GM10248 (cell line): Measurements from ENCODE around the gene MPZL2.

Experiments
- CTCF ChIA-PET: fragments of 300-600 bp; sonication (Branson Sonifier 250); formaldehyde crosslinking; extraction: SDS; loops from one replicate; lab custom pipeline; 2021; ENCODE audit warnings: antibody characterized with exemption; lab: Yijun Ruan, JAX
- POLR2A ChIA-PET: fragments of 350-650 bp; sonication (Branson Sonifier 250); formaldehyde crosslinking; extraction: SDS; loops from one replicate; lab custom pipeline; 2020; ENCODE audit warnings: antibody characterized with exemption; lab: Yijun Ruan, JAX
- DNase-seq: peaks from one replicate; pipeline ENCODE4 v3.0.0; 2012; ENCODE audit errors: extremely low spot score
- TF ChIP-seq, protein P1 (sequence below): IDR thresholded peaks from 2 replicates; pipeline ENCODE4 v1.5.1; 2012; ENCODE audit warnings: mild to moderate bottlenecking, low read depth; ENCODE audit errors: extremely low read depth, missing control alignments, control extremely low read depth

Gene MPZL2

DNA sequence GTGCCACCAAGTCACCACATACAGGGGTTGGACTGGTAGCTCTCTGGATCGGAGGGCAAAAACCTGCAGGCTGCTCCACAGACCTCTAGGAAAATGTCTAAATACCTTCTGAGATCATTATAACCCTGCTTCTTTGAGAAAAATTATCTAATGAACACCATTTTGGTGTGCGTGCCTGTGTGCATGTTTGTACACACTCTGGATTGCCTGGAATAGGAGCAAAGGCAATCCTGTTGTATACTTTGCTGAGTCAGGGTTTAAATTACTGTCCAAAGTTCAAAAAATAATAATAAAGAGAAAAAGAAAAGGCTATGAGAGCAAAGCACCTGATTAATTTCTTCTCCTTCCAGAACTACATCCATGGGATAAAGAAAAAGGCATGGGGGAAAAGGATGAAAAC is 50.3 kb downstream of the MPZL2 start:
- DNase-seq, result no peak
- CTCF ChIA-PET, result interaction anchor here (0.8 to 8.6 kb wide), 11 partner anchors 11 to 267 kb away, joined by 3 to 90 read pairs (median 5); partner anchors contain the start of gene MPZL3
- TF ChIP-seq, protein P1, sequence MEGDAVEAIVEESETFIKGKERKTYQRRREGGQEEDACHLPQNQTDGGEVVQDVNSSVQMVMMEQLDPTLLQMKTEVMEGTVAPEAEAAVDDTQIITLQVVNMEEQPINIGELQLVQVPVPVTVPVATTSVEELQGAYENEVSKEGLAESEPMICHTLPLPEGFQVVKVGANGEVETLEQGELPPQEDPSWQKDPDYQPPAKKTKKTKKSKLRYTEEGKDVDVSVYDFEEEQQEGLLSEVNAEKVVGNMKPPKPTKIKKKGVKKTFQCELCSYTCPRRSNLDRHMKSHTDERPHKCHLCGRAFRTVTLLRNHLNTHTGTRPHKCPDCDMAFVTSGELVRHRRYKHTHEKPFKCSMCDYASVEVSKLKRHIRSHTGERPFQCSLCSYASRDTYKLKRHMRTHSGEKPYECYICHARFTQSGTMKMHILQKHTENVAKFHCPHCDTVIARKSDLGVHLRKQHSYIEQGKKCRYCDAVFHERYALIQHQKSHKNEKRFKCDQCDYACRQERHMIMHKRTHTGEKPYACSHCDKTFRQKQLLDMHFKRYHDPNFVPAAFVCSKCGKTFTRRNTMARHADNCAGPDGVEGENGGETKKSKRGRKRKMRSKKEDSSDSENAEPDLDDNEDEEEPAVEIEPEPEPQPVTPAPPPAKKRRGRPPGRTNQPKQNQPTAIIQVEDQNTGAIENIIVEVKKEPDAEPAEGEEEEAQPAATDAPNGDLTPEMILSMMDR, result no peak
- POLR2A ChIA-PET, result no interaction called here

DNA sequence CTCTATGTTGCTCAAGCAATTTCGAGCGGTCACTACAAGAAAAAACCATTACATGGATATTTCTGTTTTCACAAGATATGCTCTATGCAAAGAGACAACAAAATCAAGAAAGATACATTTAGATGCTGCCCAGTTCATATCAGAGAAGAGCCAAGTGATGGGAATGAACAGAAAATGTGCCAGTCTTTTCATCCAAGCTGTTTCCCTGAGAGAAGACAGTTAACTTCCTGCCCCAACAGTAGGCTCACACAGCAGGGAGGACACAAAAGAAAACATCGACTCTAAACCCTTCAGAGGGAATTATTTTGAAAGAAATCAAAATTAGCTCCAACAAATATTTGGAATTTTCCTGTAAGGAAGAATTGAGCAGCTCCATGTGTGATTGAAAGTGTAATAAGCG is 50.9 kb downstream of the MPZL2 start:
- TF ChIP-seq, protein P1, result no peak
- ChIA-PET POLR2A (no interaction called here), CTCF (interaction anchor here (1.5 to 8.6 kb wide), 5 partner anchors 11 to 83 kb away, joined by 3 to 90 read pairs (median 9); no protein-coding TSS in a partner anchor)
- DNase-seq, result no peak

DNA sequence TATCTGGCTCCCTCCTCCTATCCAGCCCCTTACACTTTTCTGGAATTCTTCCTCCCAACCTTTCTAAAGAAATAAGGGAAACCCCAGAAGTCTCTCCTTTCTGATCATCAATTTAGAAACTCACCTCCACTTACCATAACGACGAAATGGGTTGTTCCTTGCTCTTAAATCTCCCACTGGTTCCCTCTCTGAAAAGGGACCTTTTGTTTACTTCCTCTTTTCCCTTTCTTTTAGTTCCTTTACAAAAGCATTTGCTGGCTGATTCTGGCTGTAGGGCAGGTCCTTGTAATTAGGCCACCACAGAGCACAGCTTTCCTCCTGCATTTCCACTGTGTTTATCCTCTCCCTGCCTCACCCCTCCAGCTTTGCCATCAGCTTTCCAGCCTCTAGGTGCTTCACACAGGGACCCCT is 51.3 kb downstream of the MPZL2 start:
- ChIA-PET POLR2A (no interaction called here), CTCF (interaction anchor here (1.5 to 8.6 kb wide), 4 partner anchors 10 to 41 kb away, joined by 3 to 90 read pairs (median 10); no protein-coding TSS in a partner anchor)
- DNase-seq, result no peak
- TF ChIP-seq, protein P1, result no peak

DNA sequence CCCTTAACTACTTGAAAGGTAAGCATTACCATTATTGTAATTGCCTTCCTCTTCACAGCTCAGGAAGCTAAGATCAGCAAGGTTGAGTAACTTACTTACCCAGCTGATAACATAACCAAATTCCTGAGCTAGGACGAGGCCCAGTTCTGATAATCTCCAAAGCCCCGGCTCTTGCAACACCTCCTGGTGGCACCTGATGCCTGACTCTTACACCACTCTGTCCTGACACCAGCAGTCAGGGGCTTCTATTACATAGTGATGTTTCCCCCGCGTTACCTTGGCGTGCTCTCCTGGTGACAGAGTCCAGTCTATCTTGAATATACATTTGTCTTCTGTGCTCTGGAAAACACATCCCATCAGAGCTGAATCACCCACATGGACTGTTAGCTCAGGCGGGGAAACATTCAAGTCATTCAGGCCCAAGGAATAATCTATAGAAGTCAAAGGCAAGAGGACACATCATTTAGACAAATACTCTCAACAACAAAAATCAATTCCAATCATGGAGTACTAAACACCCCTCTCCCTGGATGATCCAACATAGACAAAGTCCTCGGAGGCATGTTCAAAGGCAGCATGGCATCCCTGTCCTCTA is 51.9 kb downstream of the MPZL2 start:
- TF ChIP-seq, protein P1, result no peak

DNA sequence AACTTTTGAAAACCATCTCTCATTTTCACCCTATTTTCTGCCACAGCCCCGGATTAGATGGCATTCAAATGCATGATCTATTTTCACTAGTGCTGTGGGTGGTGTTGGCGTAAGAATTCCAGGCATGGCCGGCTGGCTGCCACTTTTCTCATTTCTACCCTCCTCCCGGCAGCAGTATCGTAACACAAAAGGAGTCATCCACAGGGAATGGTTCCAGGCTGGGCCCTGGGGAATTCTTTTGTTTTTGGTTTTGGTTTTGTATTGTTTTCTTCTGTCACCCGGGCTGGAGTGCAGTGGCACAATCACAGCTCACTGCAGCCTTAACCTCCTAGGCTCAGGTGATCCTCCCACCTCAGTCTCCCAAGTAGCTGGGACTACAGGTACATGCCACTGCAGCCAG is 53.1 kb downstream of the MPZL2 start:
- CTCF ChIA-PET, result interaction anchor here (1.1 to 8.6 kb wide), 7 partner anchors 12 to 81 kb away, joined by 3 to 90 read pairs (median 4); partner anchors contain the start of gene JAML
- no peak for DNase-seq
- TF ChIP-seq, protein P1, result no peak
- POLR2A ChIA-PET, result no interaction called here

More for the DNA sequence above, 51.9 kb downstream of the MPZL2 start:
- ChIA-PET CTCF (interaction anchor here (0.7 to 8.6 kb wide), 9 partner anchors 12 to 80 kb away, joined by 3 to 90 read pairs (median 4); partner anchors contain the start of gene JAML), POLR2A (no interaction called here)
- DNase-seq, result no peak

DNA sequence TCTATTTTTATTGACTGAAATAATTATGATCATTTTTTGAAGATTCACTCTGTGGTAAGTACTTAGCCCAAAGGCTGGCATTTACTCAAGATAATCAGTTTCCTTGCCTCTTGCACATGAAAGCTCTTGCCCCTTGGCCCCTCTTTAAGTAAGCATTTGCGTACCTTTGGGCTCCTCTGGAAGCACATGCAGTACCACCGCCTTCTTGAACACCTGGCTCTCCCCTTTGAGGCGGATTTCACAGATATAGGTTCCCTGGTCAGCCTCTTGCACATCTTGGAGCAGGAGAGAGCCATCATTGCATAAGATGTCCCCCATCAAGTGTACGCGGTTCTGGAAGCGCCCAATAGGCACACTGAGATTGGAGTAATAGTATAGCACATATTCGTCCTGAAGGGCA is 53.8 kb downstream of the MPZL2 start:
- POLR2A ChIA-PET, result no interaction called here
- no peak for DNase-seq
- TF ChIP-seq, protein P1, result no peak
- CTCF ChIA-PET, result interaction anchor here (1.1 to 8.6 kb wide), 3 partner anchors 11 to 39 kb away, joined by 3 to 90 read pairs (median 9); no protein-coding TSS in a partner anchor
